ENCODE results near the gene RGS17.
"Not testable (repeated sequence)": the region's sequence is repeated elsewhere in the genome, so short reads cannot be mapped to it uniquely, and the experiment has no call there.

The RGS17 gene

DNA sequence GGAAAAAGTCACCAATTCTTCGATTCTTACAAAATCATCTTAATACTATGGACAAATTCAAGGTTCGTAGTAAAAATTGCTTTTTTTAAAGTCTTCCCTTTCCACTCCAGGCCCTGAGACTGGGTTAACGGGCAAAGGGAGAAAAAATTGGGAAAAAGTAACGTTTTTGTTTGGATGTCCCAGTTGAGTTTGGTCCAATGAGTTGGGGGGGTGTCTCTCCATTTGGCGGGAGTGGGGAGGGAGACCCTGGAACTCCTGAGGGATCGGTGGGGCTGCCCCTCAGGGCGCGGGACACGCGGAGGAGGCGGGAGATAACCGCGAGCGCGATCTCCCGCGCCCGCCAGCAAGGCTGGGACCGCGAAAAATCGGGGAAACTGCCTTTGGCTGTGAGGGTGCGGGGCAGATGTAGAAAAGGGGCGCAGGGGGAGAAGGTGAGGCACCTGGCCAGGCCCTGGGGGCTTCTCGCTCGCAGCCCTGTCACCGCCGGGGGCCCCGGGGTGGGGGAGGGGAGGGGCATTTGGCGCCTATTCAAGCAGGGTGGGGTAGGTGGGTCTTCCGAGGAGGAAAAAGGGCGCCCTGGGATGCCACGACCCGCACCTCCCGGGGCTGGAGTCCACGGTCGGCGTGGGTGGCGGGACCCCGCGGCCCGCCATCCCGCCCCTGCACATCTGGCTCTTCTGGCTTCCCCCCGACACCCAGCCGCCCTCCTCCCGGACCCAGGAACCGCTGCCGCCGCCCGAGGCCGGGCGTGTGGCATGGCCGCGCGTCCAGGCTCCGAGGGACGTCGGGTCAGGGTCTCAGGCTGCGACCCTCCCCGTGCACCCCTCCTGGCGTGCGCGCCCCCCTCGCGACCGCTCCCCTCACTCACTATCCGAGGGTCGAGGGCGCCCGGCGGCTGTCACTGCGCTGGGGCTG lies 148.8 kb downstream of the RGS17 start:
- no peak for DNase-seq

DNA sequence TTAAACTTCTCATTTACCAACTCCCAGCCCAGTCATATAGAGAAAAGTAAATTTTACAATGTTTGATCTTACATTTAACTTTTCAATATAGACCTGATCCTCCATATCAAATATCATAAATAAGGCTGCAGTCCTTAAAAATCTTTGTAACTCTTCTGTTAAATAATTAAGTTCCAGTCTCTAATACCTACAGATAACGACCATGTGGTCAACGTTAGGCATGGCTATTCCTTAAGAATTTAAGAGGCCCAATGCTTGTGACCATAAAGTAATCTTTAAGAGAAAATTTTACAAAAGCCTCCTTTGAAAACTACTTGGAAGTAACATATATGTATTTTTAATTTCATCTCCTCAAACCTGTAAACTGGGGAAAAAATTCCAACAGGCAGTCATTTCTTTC lies 149.9 kb downstream of the RGS17 start:
- no peak for DNase-seq

DNA sequence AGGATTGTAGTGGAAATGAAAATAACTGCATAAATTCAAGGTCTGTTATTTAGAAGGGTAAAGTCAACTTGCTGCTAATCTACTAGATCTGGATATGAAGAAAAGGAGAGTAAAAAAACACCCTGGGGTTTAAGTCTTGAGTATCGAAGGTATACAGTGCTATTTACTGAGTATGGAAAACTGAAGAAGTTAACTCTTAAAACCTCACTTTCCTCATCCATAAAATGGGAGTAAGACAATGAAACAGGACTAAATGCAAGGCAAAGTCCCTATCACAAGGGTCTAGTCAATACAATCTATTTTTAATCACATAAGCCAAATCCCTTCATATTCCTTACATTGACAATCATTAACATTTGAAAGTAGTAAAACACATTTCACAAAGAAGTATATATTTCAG lies 150.4 kb downstream of the RGS17 start:
- no peak for DNase-seq

DNA sequence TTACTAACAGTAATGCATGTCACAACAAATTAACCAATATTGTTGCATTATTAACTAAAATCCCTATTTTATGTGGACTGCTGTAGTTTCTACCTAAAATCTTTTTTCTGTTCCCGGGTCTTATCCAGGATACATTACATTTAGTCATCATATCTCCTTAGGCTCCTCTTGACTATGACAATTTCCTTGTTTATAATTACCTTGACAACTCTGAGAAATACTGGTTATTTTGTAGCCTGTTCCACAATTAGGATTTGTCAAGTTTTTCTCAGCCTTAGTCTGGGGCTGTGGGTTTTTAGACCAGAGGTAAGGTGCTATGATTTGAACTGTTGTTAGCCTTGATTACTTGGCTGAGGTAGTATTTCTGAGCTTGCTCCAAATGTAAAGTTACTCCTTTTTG lies 152.0 kb downstream of the RGS17 start:
- DNase-seq, result no peak

DNA sequence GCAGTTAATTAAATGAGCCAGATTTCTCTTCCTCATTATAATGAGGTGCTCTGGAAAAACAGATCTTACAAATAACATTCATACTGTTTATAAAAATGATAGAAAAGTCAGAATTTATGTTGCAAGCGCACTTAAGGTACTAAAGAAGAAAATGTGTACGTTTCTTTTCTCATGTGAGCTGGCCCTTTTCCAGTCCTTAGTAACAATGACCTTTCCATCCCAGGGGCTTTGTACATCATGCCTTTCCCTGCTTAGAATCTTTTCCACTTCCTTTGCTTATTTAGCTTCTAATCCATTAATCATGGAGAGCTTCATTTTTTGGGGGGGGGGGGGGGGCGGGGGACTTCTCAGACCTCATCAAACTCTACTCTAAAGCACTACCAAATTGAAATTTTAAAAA lies 153.0 kb downstream of the RGS17 start:
- no peak for DNase-seq

DNA sequence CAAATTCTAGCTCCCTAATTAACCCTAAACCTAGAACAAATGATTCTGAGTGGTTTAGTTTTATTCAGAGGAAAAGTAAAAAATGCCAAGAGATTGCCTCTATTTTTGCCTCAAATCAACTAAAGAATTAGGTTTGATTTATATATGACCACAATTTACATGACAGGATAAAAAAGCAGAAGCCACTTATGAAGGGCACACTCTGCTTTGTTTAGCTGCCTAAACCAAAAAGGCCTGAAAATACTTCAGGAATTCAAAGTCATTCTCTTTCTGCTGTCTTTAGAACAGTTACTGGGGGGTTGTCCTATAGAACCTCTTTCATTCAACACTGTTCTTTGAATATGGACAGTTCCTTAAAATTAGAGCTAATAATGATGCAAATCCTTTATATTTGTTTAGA lies 153.5 kb downstream of the RGS17 start:
- no peak for DNase-seq

DNA sequence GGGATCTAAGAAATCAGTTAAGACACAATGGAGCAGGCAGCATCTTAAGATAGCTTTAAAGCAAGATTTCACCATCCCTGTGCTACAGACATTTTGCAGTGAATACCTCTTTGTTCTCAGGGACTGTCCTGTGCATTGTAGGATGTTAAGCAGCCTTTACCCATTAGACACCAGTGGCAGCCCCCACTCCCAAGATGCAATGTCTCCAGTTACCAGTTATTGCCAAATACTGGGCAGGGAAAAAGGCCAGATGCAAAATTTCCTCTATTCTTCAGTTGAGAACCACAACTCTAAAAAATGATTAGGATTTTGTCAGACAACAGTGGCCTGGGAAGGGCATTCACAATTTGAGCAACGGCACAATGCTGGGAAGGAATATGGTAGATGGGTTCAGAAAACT lies 154.3 kb downstream of the RGS17 start:
- no peak for DNase-seq

DNA sequence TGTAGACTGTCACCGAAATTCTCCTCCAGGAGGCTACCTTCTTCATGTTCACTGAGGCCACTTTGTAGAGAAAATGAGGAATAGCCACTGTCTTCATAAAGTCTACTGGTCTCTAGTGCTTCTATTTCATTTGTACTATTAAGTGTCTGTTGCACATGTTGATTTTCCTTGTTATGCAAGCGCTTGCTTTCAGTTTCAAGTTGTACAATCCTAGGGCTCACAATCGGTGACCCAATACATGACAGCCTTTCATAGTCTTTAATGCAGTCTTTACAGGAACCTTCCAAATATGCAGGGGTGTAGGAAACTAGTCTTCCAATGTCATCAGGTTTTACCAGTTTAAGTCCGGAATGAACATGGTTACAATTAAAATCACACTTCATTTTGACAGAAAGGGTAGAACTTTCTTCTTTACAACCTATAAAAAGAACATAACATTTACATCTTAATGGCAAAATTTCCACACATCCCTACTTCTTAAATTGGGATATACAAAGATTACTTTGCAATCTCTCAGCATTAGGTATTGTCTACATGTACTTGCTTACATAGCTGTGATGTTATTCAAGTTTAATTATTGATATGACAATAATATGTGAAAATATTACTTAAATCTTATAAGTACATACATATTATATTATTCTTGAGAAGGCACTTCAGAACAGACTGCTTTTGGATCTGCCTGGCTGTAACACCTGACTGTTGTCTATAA lies 155.7 kb downstream of the RGS17 start:
- no peak for DNase-seq

DNA sequence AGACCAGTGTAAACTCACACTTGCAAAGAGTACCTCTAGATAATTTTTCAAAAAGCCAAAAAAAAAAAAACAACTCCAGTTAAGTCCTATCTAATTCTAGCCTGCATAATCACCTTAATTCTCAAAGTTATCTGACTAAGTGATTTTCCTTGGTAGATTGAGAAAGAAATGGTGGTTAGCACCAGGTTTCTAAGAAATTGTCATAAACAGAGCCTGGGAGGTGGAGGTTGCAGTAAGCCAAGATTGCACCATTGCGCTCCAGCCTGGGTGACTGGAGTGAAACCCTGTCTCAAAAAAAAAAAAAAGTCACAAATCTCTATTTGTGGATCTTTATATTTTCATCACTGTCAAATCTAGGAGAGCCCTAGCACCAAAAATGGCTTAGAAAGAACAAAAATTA lies 157.2 kb downstream of the RGS17 start:
- no peak for DNase-seq

DNA sequence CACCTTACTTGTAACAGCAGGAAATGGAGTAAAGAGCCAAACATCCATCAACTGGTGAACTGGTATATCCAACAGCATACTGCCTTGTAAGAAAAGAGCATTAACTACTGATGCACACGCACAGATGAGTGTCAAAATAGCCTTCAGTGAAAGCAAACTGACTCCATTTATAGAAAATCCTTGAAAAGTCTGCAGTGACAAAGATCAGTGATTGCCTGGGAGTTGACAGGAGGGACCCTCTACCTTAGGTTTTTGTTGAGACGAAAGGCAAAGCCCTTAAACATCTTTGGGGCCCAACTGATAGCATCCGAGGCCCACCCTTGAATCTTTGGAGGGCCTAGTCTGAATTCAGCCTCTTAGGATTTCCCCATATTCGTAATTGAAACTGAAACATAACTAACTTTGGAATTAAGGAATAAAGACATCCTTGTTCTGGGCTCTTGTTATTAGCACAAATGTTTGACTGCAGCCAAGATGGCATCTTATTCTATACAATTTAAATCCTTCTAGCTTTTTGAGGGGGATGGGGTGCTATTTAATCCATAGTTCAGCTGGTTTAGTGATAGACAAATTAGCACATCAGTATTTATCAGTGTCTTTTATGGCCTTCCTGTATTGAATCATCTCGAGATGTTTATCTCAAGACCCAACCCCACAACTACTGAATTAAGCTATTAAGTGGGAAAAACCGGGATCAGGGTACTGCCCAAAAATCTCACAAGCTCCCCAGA lies 161.2 kb downstream of the RGS17 start:
- DNase-seq, result no peak

DNA sequence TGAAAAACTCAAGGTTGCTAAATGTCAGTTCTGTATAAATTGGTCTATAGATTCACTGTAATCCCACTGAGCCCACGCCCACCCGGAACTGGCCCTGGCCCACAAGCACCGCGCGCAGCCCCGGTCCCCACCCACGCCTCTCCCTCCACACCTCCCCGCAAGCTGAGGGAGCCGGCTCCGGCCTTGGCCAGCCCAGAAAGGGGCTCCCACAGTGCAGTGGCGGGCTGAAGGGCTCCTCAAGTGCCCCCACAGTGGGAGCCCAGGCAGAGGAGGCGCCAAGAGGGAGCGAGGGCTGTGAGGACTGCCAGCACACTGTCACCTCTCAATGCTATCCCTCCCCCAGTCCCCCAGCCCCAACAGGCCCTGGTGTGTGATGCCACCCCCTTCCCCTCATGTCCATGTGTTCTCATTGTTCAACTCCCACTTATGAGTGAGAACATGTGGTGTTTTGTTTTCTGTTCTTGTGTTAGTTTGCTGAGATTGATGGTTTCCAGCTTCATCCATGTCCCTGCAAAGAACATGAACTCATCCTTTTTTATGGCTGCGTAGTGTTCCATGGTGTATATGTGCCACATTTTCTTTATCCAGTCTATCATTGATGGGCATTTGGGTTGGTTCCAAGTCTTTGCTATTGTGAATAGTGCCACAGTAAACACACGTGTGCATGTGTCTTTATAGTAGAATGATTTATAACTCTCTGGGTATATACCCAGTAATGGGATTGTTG lies 164.8 kb downstream of the RGS17 start:
- not testable (repeated sequence) for DNase-seq

DNA sequence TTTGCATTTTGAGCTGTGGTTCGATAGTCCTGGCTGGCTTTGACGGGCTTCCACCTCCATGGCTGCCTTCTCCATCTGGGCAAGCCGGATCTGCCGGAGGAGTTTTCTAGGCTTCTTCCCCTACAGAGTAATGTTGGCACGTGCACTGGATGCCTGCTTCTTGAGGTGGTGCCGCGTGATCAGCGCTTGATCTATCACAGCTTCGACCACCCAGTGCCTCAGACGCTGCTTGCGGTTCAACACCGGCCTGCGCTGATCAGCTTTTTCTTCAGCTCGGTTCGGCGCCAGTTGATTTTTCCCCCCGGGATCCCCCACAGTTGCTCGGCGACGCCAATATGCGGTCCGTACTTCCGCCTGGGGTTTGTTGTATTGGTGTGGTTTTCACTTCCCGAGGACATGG lies 171.7 kb downstream of the RGS17 start:
- DNase-seq, result no peak

DNA sequence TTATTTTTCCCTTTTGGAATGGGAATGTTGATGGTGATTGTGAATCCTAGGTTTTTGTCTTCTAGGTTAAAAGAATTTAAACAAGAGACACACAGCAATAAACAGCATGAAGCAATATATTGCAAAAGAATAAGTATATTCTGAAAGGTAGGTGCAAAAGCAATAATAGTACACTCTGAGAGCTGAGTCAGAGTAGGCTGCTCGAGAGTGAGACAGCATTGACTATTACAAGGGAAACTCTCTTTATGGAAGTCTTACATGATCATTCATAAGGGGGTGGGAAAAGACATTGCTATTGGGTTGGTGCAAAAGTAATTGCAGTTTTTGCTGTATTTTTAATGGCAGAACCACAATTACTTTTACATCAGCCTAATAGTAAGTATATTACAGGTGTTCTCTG lies 173.3 kb downstream of the RGS17 start:
- DNase-seq, result no peak

Data from NCI-H510A treated with DMSO at 0.1 percent for 48 hours (cell line).